Thyroid gland (tissue), 4 donors: ENCODE data around the gene IQCE. TPM values are rescaled to one million over a fixed set of nuclear protein-coding genes. Genes with fewer than 3 reads are reported as not detected.

Source experiments
- DNase-seq, 2 donors: peaks; one replicate each; pipeline ENCODE4 v3.0.0-alpha.2; 2019
- H3K27ac ChIP-seq, 3 donors: fragments of 200-600 bp; sonication (generic); 1 replicate in 2 of 3; 2 replicates in 1 of 3; pipeline ENCODE4 v1.5.1; 2016 to 2019; ENCODE audit warnings: mild to moderate bottlenecking in 1 of 3, moderate library complexity in 1 of 3
- H3K27me3 ChIP-seq: fragments of 200-600 bp; sonication (generic); one replicate; pipeline ENCODE4 v1.5.1; 2019
- H3K36me3 ChIP-seq, 2 donors: fragments of 200-600 bp; sonication (generic); one replicate each; pipeline ENCODE4 v1.5.1; 2016 to 2019
- H3K4me1 ChIP-seq, 2 donors: fragments of 200-600 bp; sonication (generic); one replicate each; pipeline ENCODE4 v1.5.1; 2017 to 2019
- H3K4me3 ChIP-seq, 3 donors: fragments of 200-600 bp; sonication (generic); replicated peaks in 1 of 3; 1 replicate in 2 of 3; 2 replicates in 1 of 3; pipeline ENCODE4 v1.5.1; 2016; ENCODE audit warnings: mild to moderate bottlenecking in 1 of 3
- H3K9me3 ChIP-seq: fragments of 200-600 bp; sonication (generic); one replicate; pipeline ENCODE4 v1.5.1; 2017
- CTCF ChIP-seq, 6 experiments: fragments of 200-600 bp in 3 of 6; fragments of 450-650 bp in 3 of 6; sonication (generic) in 3 of 6; IDR thresholded peaks; one replicate each; pipeline ENCODE4 v1.5.1; 2016 to 2019; ENCODE audit warnings: antibody characterized with exemption in 6 of 6, mild to moderate bottlenecking in 2 of 6, inconsistent platforms in 1 of 6, moderate library complexity in 1 of 6
- POLR2A ChIP-seq, 2 donors: fragments of 450-650 bp; IDR thresholded peaks; one replicate each; pipeline ENCODE4 v1.6.1; 2017; ENCODE audit warnings: antibody characterized with exemption in 2 of 2, mild to moderate bottlenecking in 2 of 2, moderate library complexity in 1 of 2
- WGBS, 2 donors: methylation state at CpG; one replicate each; pipeline ENCODE4 v1.1.5; 2017; 5-methylcytosine and 5-hydroxymethylcytosine counted together
- intact Hi-C: fragments of 100-400 bp; cut with DNase I; formaldehyde crosslinking; loops from one replicate; pipeline ENCODE4 v1.15.1; 2023
- total RNA-seq, 4 donors: library from RNA; depleted of rRNA; stranded (reverse); fragments of >200 nt; gene quantifications; one replicate each; pipeline ENCODE4 v1.2.3, GENCODE V29; 2016

IQCE gene
- total RNA-seq, 4 donors from 2014 or later: 16.0 to 40.2 (median 37.2) TPM

GRCh38 chr7:2613098-2613930, 54.5 kb downstream of the IQCE start:
- H3K36me3 ChIP-seq: peaks cover 0 to 4% of the 10 kb centered on the region in 2 donors
- H3K4me3 ChIP-seq: no peak overlapping the region
- H3K4me1 ChIP-seq: peaks cover 41 to 47% of the 10 kb centered on the region in 2 donors
- H3K27me3 ChIP-seq: no peaks in the 10 kb centered on the region
- 58 to 61% methylated on average over 18 to 19 of the region's 19 CpGs for WGBS, 2 donors
- TF ChIP-seq CTCF (IDR thresholded peaks at IDR 0.05): no peak
- H3K9me3 ChIP-seq: no peaks in the 10 kb centered on the region
- peak overlapping the region; percentile 93 to 97 (median 96) for H3K27ac ChIP-seq
- intact Hi-C loops: no loop called here
- DNase-seq: peak in 1 of 2 donors; percentile 50

GRCh38 chr7:2613931-2614600, 55.3 kb downstream of the IQCE start:
- Histone ChIP-seq H3K27ac (peak overlapping the region; percentile 93 to 97 (median 96)), H3K4me1 (peaks cover 48 to 55% of the 10 kb centered on the region in 2 donors), H3K27me3 (no peaks in the 10 kb centered on the region), H3K4me3 (no peak overlapping the region), H3K36me3 (peaks cover 0 to 4% of the 10 kb centered on the region in 2 donors), H3K9me3 (no peaks in the 10 kb centered on the region)
- peak in 1 of 2 donors; percentile 51 for TF ChIP-seq POLR2A (IDR thresholded peaks at IDR 0.05)
- TF ChIP-seq CTCF (IDR thresholded peaks at IDR 0.05): no peak
- intact Hi-C loops: no loop called here
- DNase-seq: peak; percentile 99 to 100
- WGBS, 2 donors: 9 to 28% methylated on average over 22 of the region's 22 CpGs

GRCh38 chr7:2614631-2615330, 56.0 kb downstream of the IQCE start:
- Histone ChIP-seq H3K4me3 (no peak overlapping the region), H3K27ac (peak overlapping the region; percentile 84 to 96 (median 93)), H3K27me3 (no peaks in the 10 kb centered on the region), H3K4me1 (peaks cover 52 to 62% of the 10 kb centered on the region in 2 donors), H3K9me3 (no peaks in the 10 kb centered on the region), H3K36me3 (peaks cover 0 to 4% of the 10 kb centered on the region in 2 donors)
- peak; percentile 92 for DNase-seq
- TF ChIP-seq CTCF (IDR thresholded peaks at IDR 0.05) (no peak), POLR2A (IDR thresholded peaks at IDR 0.05) (no peak)
- 29 to 31% methylated on average over 22 of the region's 22 CpGs for WGBS, 2 donors
- intact Hi-C loops: no loop called here

- no peak overlapping the region for H3K4me3 ChIP-seq
- H3K27me3 ChIP-seq: no peaks in the 10 kb centered on the region
- peaks cover 60 to 72% of the 10 kb centered on the region in 2 donors for H3K4me1 ChIP-seq
- 78 to 83% methylated on average over 28 to 32 of the region's 33 CpGs for WGBS, 2 donors
- no peaks in the 10 kb centered on the region for H3K9me3 ChIP-seq
- intact Hi-C loops: no loop called here
- H3K36me3 ChIP-seq: no peaks in the 10 kb centered on the region
- TF ChIP-seq CTCF (IDR thresholded peaks at IDR 0.05) (no peak), POLR2A (IDR thresholded peaks at IDR 0.05) (no peak)
- no peak for DNase-seq
- H3K27ac ChIP-seq: peak overlapping the region; percentile 24 to 36 (median 27)
Measured at GRCh38 chr7:2616387-2617324, 57.9 kb downstream of the IQCE start.
